A673 (cell line): ENCODE results near the gene AFAP1. TPM values are rescaled to one million over a fixed set of nuclear protein-coding genes. Genes with fewer than 3 reads are reported as not detected.

Experiments used
- BruUV-seq: library from RNA; stranded (reverse); fragments of 400-500 nt; replicated peaks from 2 replicates; lab custom pipeline; 2021; lab: Mats Ljungman, UMichigan
- CTCF ChIA-PET: fragments of 300-600 bp; sonication (Branson Sonifier 250); formaldehyde crosslinking; loops from one replicate; lab custom pipeline; 2022; ENCODE audit warnings: antibody characterized with exemption; lab: Charles Lee
- POLR2A ChIA-PET: fragments of 300-600 bp; sonication (Branson Sonifier 250); formaldehyde crosslinking; loops from one replicate; lab custom pipeline; 2022; ENCODE audit warnings: antibody characterized with exemption; ENCODE audit not compliant: low non-redundant PET; lab: Charles Lee
- DNase-seq: peaks from one replicate; pipeline ENCODE4 v3.0.0-alpha.2; 2015; ENCODE audit warnings: low spot score
- H3K27ac ChIP-seq: fragments of 200-600 bp; sonication (generic); 2 replicates; pipeline ENCODE4 v1.5.1; 2016; ENCODE audit warnings: mixed run types, low read depth, mild to moderate bottlenecking, mixed read lengths, antibody characterized with exemption, low read length; ENCODE audit not compliant: poor library complexity, severe bottlenecking
- H3K27me3 ChIP-seq: fragments of 200-600 bp; sonication (generic); replicated peaks from 2 replicates; pipeline ENCODE4 v1.6.1; 2017; ENCODE audit warnings: mixed run types, low read depth, mild to moderate bottlenecking, mixed read lengths, antibody characterized with exemption, low read length; ENCODE audit not compliant: insufficient read depth, poor library complexity
- H3K36me3 ChIP-seq: fragments of 200-600 bp; sonication (generic); 2 replicates; pipeline ENCODE4 v1.6.1; 2016; ENCODE audit warnings: mixed run types, mild to moderate bottlenecking, mixed read lengths, antibody characterized with exemption, low read length; ENCODE audit not compliant: insufficient read depth, poor library complexity, severe bottlenecking
- H3K4me1 ChIP-seq: fragments of 200-600 bp; sonication (generic); 2 replicates; pipeline ENCODE4 v1.6.1; 2017; ENCODE audit warnings: mixed run types, mild to moderate bottlenecking, mixed read lengths, antibody characterized with exemption, low read length; ENCODE audit not compliant: insufficient read depth, poor library complexity, severe bottlenecking
- H3K4me3 ChIP-seq: fragments of 200-600 bp; sonication (generic); 2 replicates; pipeline ENCODE4 v1.5.1; 2016; ENCODE audit warnings: low read depth, mixed run types, mild to moderate bottlenecking, mixed read lengths, low read length; ENCODE audit not compliant: poor library complexity, severe bottlenecking
- H3K9me3 ChIP-seq: fragments of 200-600 bp; sonication (generic); 2 replicates; pipeline ENCODE4 v1.6.1; 2016; ENCODE audit warnings: mixed run types, low read depth, mild to moderate bottlenecking, mixed read lengths, antibody characterized with exemption, low read length; ENCODE audit not compliant: poor library complexity, severe bottlenecking
- EZH2 ChIP-seq: fragments of 200-600 bp; sonication (generic); IDR thresholded peaks from 2 replicates; pipeline ENCODE4 v1.6.1; 2017; ENCODE audit warnings: borderline replicate concordance, low read depth, mild to moderate bottlenecking, mixed read lengths, antibody characterized with exemption, low read length; ENCODE audit not compliant: poor library complexity, severe bottlenecking
- intact Hi-C: fragments of 100-400 bp; cut with micrococcal nuclease; formaldehyde crosslinking; loops from one replicate; pipeline ENCODE4 v1.10.0; 2022; ENCODE audit not compliant: unreplicated experiment
- total RNA-seq: library from RNA; stranded (reverse); gene quantifications from 2 replicates; pipeline ENCODE4 v1.2.3, GENCODE V29; 2021
- TF ChIP-seq, protein P1 (sequence below): fragments of 300-800, 200-600 bp; sonication (generic); conservative IDR thresholded peaks from 2 replicates; pipeline ENCODE4 v1.5.1; 2017; ENCODE audit warnings: low read depth, mild to moderate bottlenecking, antibody characterized with exemption, low read length, moderate library complexity, mixed read lengths

Gene AFAP1
- total RNA-seq, 1 experiment from 2014 or later, result 42.6 TPM

DNA sequence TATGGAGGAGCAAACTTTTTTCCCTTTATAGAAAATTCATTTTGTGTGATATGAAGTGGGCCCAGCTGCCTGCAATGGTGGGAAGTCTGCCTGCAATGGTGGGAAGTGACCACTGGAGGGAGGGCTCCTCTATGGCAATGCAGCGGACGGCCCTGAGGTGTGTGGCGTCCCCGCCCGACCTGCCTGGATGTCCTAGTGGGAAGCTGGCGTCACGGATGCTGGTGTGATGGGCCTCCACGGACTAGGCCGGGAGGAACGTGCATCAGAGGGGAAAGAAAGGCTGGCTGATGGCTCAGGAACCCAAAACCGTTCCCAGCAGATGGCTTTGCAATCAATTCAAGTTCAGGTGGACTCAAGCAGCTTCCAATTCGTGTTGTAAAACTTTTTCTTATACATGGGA, 177.9 kb downstream of the AFAP1 start:
- peak overlapping the region; percentile 14 for H3K27ac ChIP-seq
- no TSS peak for BruUV-seq
- ChIA-PET POLR2A (no interaction called here), CTCF (interaction anchor here (0.7 to 1.6 kb wide), 7 partner anchors 19 to 227 kb away, joined by 3 to 34 read pairs (median 3); no protein-coding TSS in a partner anchor)
- no peaks in the 10 kb centered on the region for H3K27me3 ChIP-seq
- DNase-seq, result peak; percentile 86
- TF ChIP-seq EZH2, result no peak
- TF ChIP-seq, protein P1, sequence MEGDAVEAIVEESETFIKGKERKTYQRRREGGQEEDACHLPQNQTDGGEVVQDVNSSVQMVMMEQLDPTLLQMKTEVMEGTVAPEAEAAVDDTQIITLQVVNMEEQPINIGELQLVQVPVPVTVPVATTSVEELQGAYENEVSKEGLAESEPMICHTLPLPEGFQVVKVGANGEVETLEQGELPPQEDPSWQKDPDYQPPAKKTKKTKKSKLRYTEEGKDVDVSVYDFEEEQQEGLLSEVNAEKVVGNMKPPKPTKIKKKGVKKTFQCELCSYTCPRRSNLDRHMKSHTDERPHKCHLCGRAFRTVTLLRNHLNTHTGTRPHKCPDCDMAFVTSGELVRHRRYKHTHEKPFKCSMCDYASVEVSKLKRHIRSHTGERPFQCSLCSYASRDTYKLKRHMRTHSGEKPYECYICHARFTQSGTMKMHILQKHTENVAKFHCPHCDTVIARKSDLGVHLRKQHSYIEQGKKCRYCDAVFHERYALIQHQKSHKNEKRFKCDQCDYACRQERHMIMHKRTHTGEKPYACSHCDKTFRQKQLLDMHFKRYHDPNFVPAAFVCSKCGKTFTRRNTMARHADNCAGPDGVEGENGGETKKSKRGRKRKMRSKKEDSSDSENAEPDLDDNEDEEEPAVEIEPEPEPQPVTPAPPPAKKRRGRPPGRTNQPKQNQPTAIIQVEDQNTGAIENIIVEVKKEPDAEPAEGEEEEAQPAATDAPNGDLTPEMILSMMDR, result peak; percentile 82
- H3K9me3 ChIP-seq, result no peaks in the 10 kb centered on the region
- peaks cover 9% of the 10 kb centered on the region for H3K36me3 ChIP-seq
- intact Hi-C loops, result loop anchor here (1.0 to 5.0 kb wide), 2 partner anchors 41 to 226 kb away; no protein-coding TSS in a partner anchor
- no peak overlapping the region for H3K4me3 ChIP-seq
- peaks cover 36% of the 10 kb centered on the region for H3K4me1 ChIP-seq

DNA sequence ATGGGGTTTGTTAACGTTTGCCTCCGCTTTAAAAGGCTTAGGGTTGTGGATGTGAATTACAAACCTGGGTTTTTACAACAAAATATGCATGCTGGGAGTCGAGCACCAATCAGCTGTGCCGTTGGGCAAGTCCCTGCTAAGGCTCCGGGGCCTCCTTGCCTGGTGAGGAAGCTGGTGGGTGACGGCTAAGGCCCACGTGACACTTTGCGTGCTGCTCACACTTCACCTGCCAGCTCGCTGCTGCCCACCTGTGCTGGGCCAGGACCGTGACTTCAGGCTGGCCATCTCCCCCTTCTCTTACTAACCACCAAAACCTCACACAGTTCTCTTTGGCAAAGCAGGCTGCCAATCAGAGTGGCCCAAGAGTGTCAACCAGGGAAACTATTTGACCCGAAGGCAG, 178.3 kb downstream of the AFAP1 start:
- ChIA-PET POLR2A (no interaction called here), CTCF (interaction anchor here (0.7 to 1.6 kb wide), 6 partner anchors 20 to 227 kb away, joined by 3 to 34 read pairs (median 4); no protein-coding TSS in a partner anchor)
- Histone ChIP-seq H3K4me1 (peaks cover 36% of the 10 kb centered on the region), H3K9me3 (no peaks in the 10 kb centered on the region), H3K36me3 (peaks cover 9% of the 10 kb centered on the region), H3K4me3 (no peak overlapping the region), H3K27me3 (no peaks in the 10 kb centered on the region), H3K27ac (peak overlapping the region; percentile 10)
- TF ChIP-seq EZH2, result no peak
- TF ChIP-seq, protein P1, result no peak
- no TSS peak for BruUV-seq
- no peak for DNase-seq
- intact Hi-C loops, result loop anchor here (5.0 kb wide), 1 partner anchor 226 kb away; no protein-coding TSS in a partner anchor

DNA sequence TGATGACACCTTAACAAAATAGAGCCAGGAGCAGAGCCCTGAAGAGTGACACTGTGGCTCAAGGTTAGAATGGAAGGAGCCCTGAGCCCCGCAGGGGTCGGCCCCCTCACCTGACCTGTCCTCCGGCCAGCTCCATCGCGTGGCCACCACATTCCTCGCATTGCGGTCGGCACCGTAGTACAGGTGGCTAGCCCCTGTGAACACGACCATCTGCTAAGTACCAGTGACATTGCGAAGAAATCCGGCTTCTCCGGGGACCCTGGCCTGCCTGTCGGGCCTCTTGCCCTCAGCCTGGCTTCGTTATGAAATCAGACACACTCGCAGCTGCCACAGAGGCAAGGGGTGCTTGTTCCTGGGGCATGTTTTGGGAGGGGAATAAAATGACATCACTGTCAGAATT, 179.0 kb downstream of the AFAP1 start:
- no peaks in the 10 kb centered on the region for H3K27me3 ChIP-seq
- CTCF ChIA-PET, result interaction anchor here (1.6 kb wide), 1 partner anchor 42 kb away, joined by 34 read pairs; no protein-coding TSS in a partner anchor
- no peak for DNase-seq
- intact Hi-C loops, result loop anchor here (5.0 kb wide), 1 partner anchor 227 kb away; no protein-coding TSS in a partner anchor
- TF ChIP-seq, protein P1, result no peak
- no peak for TF ChIP-seq EZH2
- H3K36me3 ChIP-seq, result peaks cover 9% of the 10 kb centered on the region
- peak overlapping the region; percentile 74 for H3K27ac ChIP-seq
- no peak overlapping the region for H3K4me3 ChIP-seq
- H3K9me3 ChIP-seq, result no peaks in the 10 kb centered on the region
- POLR2A ChIA-PET, result no interaction called here
- BruUV-seq, result no TSS peak
- H3K4me1 ChIP-seq, result peaks cover 36% of the 10 kb centered on the region
